ENCODE results near the gene INO80E.

INO80E gene

DNA sequence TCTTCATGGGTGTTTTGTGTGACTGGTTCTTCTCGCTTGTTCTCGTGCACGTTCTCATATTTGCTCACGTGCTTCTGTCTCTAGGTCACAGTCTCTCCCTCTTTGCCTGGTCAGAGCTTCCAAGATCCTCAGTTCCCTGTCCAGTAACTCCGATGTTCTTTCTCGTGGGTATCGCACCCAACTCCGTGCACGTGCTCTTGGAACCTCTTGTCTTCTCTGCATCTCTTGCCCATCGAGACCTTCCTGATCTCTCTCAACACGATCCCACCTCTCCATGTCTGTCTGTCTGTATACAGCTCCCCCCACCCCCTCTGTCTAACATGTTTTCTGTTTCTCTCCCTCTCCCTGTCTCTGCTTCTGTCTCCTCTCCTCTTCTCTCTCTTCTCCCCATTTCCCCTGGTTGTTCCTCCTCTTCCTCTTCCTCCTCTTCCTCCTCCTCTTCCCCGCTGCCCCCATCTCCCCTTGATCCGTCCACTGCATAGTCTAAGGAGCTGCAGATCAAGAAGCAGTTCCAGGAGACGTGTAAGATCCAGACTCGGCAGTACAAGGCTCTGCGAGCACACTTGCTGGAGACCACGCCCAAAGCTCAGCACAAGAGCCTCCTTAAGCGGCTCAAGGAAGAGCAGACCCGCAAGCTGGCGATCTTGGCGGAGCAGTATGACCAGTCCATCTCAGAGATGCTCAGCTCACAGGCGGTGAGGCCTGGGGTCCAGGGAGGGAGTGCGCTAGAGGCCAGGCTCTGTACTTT lies 6.8 kb upstream of the INO80E start:
- no peak for DNase-seq (ENCODE audit: low read depth, low spot score)
- CTCF ChIA-PET = interaction anchor here (1.0 to 2.2 kb wide), 2 partner anchors 15 to 17 kb away, joined by 3 to 6 read pairs; no protein-coding TSS in a partner anchor
- TF ChIP-seq, protein P1, sequence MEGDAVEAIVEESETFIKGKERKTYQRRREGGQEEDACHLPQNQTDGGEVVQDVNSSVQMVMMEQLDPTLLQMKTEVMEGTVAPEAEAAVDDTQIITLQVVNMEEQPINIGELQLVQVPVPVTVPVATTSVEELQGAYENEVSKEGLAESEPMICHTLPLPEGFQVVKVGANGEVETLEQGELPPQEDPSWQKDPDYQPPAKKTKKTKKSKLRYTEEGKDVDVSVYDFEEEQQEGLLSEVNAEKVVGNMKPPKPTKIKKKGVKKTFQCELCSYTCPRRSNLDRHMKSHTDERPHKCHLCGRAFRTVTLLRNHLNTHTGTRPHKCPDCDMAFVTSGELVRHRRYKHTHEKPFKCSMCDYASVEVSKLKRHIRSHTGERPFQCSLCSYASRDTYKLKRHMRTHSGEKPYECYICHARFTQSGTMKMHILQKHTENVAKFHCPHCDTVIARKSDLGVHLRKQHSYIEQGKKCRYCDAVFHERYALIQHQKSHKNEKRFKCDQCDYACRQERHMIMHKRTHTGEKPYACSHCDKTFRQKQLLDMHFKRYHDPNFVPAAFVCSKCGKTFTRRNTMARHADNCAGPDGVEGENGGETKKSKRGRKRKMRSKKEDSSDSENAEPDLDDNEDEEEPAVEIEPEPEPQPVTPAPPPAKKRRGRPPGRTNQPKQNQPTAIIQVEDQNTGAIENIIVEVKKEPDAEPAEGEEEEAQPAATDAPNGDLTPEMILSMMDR (IDR thresholded peaks at IDR 0.05; ENCODE audit: insufficient read depth, low read length, missing control alignments) = no peak
- H3K4me3 ChIP-seq (ENCODE audit: low read depth, low read length) = no peak overlapping the region
- POLR2A ChIA-PET = interaction anchor here (0.5 kb wide), 1 partner anchor 165 kb away, joined by 3 read pairs; no protein-coding TSS in a partner anchor

DNA sequence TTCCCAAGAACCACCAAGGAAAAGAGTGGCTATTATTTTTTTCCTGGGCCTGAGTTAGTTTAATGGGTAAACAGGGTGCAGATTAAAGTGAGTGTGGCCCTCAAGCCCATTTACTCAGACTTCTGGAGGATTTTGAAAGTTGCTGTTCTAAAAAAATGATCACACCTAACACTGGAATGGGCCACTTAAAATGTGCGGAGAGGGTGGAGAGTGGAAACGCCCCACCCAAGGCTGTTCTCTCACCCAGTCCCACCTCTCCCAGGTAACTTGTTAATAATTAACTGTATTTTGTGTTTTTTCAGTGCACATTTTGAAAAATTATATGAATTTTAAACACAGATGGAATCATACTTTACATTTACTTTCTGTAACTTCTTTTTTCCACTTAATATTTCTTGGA lies 6.0 kb upstream of the INO80E start:
- ChIA-PET POLR2A (interaction anchor here (0.5 to 1.3 kb wide), 2 partner anchors 73 to 165 kb away, joined by 3 read pairs; no protein-coding TSS in a partner anchor), CTCF (interaction anchor here (1.0 kb wide), 1 partner anchor 16 kb away, joined by 3 read pairs; no protein-coding TSS in a partner anchor)
- TF ChIP-seq, protein P1 (IDR thresholded peaks at IDR 0.05; ENCODE audit: insufficient read depth, low read length, missing control alignments) = no peak
- DNase-seq (ENCODE audit: low read depth, low spot score) = no peak
- no peak overlapping the region for H3K4me3 ChIP-seq (ENCODE audit: low read depth, low read length)

DNA sequence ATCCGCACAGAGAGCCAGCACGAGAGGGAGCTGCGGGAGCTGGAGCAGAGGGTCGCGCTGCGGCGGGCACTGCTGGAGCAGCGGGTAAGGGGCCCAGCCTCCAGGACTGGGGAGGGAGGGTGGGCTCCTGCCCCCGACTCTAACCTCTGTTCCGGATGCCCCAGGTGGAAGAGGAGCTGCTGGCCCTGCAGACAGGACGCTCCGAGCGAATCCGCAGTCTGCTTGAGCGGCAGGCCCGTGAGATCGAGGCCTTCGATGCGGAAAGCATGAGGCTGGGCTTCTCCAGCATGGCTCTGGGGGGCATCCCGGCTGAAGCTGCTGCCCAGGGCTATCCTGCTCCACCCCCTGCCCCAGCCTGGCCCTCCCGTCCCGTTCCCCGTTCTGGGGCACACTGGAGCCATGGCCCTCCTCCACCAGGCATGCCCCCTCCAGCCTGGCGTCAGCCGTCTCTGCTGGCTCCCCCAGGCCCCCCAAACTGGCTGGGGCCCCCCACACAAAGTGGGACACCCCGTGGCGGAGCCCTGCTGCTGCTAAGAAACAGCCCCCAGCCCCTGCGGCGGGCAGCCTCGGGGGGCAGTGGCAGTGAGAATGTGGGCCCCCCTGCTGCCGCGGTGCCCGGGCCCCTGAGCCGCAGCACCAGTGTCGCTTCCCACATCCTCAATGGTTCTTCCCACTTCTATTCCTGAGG lies 5.0 kb upstream of the INO80E start:
- H3K4me3 ChIP-seq (ENCODE audit: low read depth, low read length) = no peak overlapping the region
- CTCF ChIA-PET = interaction anchor here (1.5 kb wide), 1 partner anchor 14 kb away, joined by 3 read pairs; no protein-coding TSS in a partner anchor
- POLR2A ChIA-PET = interaction anchor here (1.0 to 1.3 kb wide), 2 partner anchors 18 to 74 kb away, joined by 3 read pairs; no protein-coding TSS in a partner anchor
- TF ChIP-seq, protein P1 (IDR thresholded peaks at IDR 0.05; ENCODE audit: insufficient read depth, low read length, missing control alignments) = no peak
- DNase-seq (ENCODE audit: low read depth, low spot score) = no peak

DNA sequence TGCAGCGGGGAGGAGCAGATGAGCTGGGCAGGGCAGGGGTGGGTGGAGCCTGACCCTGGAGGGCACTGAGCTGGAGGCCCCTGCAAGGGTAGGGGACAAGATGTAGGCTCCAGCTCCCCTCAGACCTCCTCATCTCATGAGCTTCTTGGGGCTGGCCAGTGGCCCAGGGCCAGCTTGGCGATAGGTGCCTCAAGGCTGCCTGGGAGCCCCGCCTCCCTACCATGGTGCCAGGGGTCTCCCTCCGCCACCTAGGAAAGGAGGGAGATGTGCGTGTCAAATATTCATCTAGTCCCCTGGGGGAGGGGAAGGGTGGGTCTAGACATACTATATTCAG lies 4.5 kb upstream of the INO80E start:
- POLR2A ChIA-PET = interaction anchor here (1.0 to 1.3 kb wide), 2 partner anchors 18 to 74 kb away, joined by 3 read pairs; no protein-coding TSS in a partner anchor
- CTCF ChIA-PET = interaction anchor here (1.5 kb wide), 1 partner anchor 14 kb away, joined by 3 read pairs; no protein-coding TSS in a partner anchor
- no peak for DNase-seq (ENCODE audit: low read depth, low spot score)
- TF ChIP-seq, protein P1 (IDR thresholded peaks at IDR 0.05; ENCODE audit: insufficient read depth, low read length, missing control alignments) = no peak
- H3K4me3 ChIP-seq (ENCODE audit: low read depth, low read length) = no peak overlapping the region

DNA sequence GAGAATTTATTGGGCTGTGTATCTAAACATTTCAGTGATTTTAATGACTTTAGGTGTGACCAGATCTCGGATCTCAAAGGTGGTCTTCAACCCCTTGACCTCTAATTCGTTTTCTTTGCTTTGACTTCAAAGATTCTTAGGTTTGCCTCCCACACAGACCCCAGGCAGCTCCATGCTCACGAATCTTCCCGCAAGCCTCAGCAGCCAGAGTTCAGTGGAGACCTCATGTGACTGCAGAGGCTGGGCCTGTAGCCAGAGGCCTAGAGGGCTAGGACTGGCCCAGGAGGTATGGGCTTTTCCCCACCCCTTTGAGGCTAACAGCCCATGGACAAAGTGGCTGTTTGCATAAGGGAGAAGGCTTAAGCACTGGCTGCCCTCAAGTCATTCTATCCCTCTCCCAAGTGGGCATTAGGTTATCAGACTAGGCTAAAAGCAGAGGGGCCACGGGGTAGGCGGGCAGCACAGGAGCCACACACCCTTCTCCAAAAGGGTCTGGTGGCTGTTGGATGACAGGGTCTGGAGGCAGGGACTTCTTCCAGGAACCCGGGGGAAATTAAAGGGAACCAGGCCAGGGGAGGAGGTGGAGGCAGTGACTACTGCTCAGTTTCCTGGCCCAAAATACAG lies 3.6 kb upstream of the INO80E start:
- no peak overlapping the region for H3K4me3 ChIP-seq (ENCODE audit: low read depth, low read length)
- POLR2A ChIA-PET = no interaction called here
- TF ChIP-seq, protein P1 (IDR thresholded peaks at IDR 0.05; ENCODE audit: insufficient read depth, low read length, missing control alignments) = no peak
- DNase-seq (ENCODE audit: low read depth, low spot score) = no peak
- CTCF ChIA-PET = interaction anchor here (1.2 to 1.7 kb wide), 2 partner anchors 30 to 39 kb away, joined by 3 to 5 read pairs; partner anchors contain the start of gene TLCD3B
